GM18519 (cell line): ENCODE data around the gene ADGRV1.

ENCODE experiments used
- ATAC-seq: cut with Tn5 transposase; IDR thresholded peaks from one replicate; pipeline ENCODE4 v1.9.1; 2021; ENCODE audit warnings: mild to moderate bottlenecking, moderate library complexity; ENCODE audit not compliant: unreplicated experiment, low FRiP score

ADGRV1 gene

DNA sequence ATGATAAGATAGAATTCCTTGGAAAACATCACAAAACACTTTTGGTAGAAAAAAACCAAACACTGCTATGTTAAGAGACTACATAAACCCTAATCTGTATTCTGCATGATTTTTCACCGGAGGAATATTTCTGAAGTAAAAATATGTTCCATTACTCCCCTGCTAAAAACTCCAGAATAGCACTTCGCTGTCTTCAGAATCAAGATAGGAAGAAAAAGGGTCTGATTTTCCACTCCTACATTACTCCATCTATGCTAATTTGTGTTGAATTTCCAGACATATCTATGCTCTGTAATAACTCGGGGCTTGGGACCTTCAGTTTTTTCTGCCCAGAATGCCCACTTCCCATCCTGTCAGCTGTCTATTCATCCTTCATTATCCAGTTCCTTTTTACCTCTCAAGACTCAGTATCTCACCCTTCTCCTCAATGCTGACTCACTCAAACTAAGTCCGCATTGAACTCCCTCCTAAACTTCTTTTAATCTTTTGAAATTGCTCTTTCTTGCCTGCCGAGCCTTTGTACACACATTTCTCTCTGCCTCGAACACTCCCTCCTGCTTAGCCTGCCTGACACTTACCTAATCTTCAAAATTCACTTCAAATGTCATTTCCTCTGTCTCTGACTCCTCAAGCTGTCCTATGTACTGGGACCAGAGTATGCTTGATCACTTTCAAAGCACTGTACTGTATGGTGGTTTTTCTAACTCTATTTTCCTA lies 653.6 kb downstream of the ADGRV1 start:
- ATAC-seq: no peak

DNA sequence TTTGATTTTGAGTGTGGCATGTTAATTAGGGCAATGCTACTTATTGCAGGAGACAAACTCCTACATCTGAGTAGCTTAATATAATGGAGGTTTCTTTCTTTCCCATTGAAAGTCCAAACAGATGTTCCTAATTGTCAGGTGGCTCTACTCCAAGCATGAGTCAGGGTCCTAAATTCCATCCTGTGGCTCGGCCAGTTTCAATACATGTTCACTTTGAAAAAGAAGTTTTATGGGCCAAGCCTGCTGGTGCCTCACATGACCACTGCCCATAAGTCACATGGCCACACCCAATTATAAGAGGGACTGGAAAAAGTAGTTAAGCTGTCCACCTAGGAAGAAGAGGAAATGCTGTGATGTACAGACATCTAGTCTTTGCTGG lies 654.1 kb downstream of the ADGRV1 start:
- ATAC-seq: no peak
